Erythroblast (primary cell): Measurements from ENCODE around the gene COL19A1.

Experiments used
- GATA1 ChIP-seq: IDR thresholded peaks from 2 replicates; pipeline ENCODE4 v1.6.1; 2011; ENCODE audit warnings: low read depth, mild to moderate bottlenecking, control low read depth, low read length, moderate library complexity
- POLR2A ChIP-seq: IDR thresholded peaks from 2 replicates; pipeline ENCODE4 v1.6.1; 2011; ENCODE audit warnings: mild to moderate bottlenecking, low read length

- TF ChIP-seq POLR2A (no peak), GATA1 (no peak)
Measured at GRCh38 chr6:70246118-70246517, 379.8 kb downstream of the COL19A1 start.
